Measurements from ENCODE around the gene TNNI3. TPM values are rescaled to one million over a fixed set of nuclear protein-coding genes. Genes with fewer than 3 reads are reported as not detected.
A peak's percentile ranks its signal among the peaks of the same experiment; 100 is the strongest.

TNNI3 gene
- total RNA-seq, 1 donor: not detected

DNA sequence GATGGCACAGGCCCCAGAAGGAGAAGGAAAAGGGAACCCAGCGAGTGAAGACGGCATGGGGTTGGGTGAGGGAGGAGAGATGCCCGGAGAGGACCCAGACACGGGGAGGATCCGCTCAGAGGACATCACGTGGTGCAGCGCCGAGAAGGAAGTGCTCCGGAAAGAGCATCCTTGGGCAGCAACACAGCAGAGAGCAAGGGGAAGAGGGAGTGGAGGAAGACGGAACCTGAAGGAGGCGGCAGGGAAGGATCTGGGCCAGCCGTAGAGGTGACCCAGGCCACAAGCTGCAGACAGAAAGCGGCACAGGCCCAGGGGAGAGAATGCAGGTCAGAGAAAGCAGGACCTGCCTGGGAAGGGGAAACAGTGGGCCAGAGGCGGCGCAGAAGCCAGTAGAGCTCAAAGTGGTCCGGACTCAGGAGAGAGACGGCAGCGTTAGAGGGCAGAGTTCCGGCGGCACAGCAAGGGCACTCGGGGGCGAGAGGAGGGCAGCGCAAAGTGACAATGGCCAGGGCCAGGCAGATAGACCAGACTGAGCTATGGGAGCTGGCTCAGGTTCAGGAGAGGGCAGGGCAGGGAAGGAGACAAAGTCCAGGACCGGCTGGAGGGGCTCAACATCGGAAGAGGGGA lies 41.2 kb downstream of the TNNI3 start:
- H3K27me3 ChIP-seq (ENCODE audit: insufficient read depth, low read length): no peaks in the 10 kb centered on the region
- no peaks in the 10 kb centered on the region for H3K9me3 ChIP-seq (ENCODE audit: low read depth, low read length)
- H4K20me1 ChIP-seq (ENCODE audit: insufficient read depth, low read length): peaks cover 51% of the 10 kb centered on the region
- H3K4me2 ChIP-seq (ENCODE audit: insufficient read depth, low read length): peak overlapping the region; percentile 97
- peaks cover 4% of the 10 kb centered on the region for H3K36me3 ChIP-seq (ENCODE audit: insufficient read depth, low read length)
- H2AFZ ChIP-seq (ENCODE audit: low read length): peak overlapping the region; percentile 75
- peak overlapping the region; percentile 94 for H3K4me3 ChIP-seq (ENCODE audit: insufficient read depth, low read length)
- peaks cover 58% of the 10 kb centered on the region for H3K79me2 ChIP-seq (ENCODE audit: insufficient read depth, low read length)
- TF ChIP-seq, protein P1, sequence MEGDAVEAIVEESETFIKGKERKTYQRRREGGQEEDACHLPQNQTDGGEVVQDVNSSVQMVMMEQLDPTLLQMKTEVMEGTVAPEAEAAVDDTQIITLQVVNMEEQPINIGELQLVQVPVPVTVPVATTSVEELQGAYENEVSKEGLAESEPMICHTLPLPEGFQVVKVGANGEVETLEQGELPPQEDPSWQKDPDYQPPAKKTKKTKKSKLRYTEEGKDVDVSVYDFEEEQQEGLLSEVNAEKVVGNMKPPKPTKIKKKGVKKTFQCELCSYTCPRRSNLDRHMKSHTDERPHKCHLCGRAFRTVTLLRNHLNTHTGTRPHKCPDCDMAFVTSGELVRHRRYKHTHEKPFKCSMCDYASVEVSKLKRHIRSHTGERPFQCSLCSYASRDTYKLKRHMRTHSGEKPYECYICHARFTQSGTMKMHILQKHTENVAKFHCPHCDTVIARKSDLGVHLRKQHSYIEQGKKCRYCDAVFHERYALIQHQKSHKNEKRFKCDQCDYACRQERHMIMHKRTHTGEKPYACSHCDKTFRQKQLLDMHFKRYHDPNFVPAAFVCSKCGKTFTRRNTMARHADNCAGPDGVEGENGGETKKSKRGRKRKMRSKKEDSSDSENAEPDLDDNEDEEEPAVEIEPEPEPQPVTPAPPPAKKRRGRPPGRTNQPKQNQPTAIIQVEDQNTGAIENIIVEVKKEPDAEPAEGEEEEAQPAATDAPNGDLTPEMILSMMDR (IDR thresholded peaks at IDR 0.05; ENCODE audit: extremely low read depth, low read depth, low read length): no peak
- H3K4me1 ChIP-seq (ENCODE audit: insufficient read depth, low read length): peaks cover 14% of the 10 kb centered on the region
- peak; percentile 98 for DNase-seq (ENCODE audit: insufficient read length, low spot score, missing footprints)
- H3K27ac ChIP-seq (ENCODE audit: low read depth, low read length): peak overlapping the region; percentile 77

DNA sequence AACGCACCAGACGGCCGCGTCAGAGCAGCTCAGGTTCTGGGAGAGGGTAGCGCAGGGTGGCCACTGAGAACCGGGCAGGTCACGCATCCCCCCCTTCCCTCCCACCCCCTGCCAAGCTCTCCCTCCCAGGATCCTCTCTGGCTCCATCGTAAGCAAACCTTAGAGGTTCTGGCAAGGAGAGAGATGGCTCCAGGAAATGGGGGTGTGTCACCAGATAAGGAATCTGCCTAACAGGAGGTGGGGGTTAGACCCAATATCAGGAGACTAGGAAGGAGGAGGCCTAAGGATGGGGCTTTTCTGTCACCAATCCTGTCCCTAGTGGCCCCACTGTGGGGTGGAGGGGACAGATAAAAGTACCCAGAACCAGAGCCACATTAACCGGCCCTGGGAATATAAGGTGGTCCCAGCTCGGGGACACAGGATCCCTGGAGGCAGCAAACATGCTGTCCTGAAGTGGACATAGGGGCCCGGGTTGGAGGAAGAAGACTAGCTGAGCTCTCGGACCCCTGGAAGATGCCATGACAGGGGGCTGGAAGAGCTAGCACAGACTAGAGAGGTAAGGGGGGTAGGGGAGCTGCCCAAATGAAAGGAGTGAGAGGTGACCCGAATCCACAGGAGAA lies 42.0 kb downstream of the TNNI3 start:
- H3K9me3 ChIP-seq (ENCODE audit: low read depth, low read length): no peaks in the 10 kb centered on the region
- H3K79me2 ChIP-seq (ENCODE audit: insufficient read depth, low read length): peaks cover 61% of the 10 kb centered on the region
- H3K4me1 ChIP-seq (ENCODE audit: insufficient read depth, low read length): peaks cover 14% of the 10 kb centered on the region
- TF ChIP-seq, protein P1 (IDR thresholded peaks at IDR 0.05; ENCODE audit: extremely low read depth, low read depth, low read length): no peak
- peak; percentile 91 for DNase-seq (ENCODE audit: insufficient read length, low spot score, missing footprints)
- peak overlapping the region; percentile 75 for H2AFZ ChIP-seq (ENCODE audit: low read length)
- peaks cover 52% of the 10 kb centered on the region for H4K20me1 ChIP-seq (ENCODE audit: insufficient read depth, low read length)
- H3K27me3 ChIP-seq (ENCODE audit: insufficient read depth, low read length): no peaks in the 10 kb centered on the region
- peak overlapping the region; percentile 94 for H3K4me3 ChIP-seq (ENCODE audit: insufficient read depth, low read length)
- H3K36me3 ChIP-seq (ENCODE audit: insufficient read depth, low read length): peaks cover 4% of the 10 kb centered on the region
- H3K4me2 ChIP-seq (ENCODE audit: insufficient read depth, low read length): peak overlapping the region; percentile 97
- peak overlapping the region; percentile 77 for H3K27ac ChIP-seq (ENCODE audit: low read depth, low read length)

DNA sequence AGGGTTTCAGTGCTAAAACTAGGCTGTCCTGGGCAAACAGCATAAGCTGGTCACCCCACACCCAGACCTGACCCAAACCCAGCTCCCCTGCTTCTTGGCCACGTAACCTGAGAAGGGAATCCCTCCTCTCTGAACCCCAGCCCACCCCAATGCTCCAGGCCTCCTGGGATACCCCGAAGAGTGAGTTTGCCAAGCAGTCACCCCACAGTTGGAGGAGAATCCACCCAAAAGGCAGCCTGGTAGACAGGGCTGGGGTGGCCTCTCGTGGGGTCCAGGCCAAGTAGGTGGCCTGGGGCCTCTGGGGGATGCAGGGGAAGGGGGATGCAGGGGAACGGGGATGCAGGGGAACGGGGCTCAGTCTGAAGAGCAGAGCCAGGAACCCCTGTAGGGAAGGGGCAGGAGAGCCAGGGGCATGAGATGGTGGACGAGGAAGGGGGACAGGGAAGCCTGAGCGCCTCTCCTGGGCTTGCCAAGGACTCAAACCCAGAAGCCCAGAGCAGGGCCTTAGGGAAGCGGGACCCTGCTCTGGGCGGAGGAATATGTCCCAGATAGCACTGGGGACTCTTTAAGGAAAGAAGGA lies 42.9 kb downstream of the TNNI3 start:
- DNase-seq (ENCODE audit: insufficient read length, low spot score, missing footprints): peak; percentile 82
- peaks cover 52% of the 10 kb centered on the region for H4K20me1 ChIP-seq (ENCODE audit: insufficient read depth, low read length)
- no peak overlapping the region for H3K4me2 ChIP-seq (ENCODE audit: insufficient read depth, low read length)
- H3K4me1 ChIP-seq (ENCODE audit: insufficient read depth, low read length): peaks cover 14% of the 10 kb centered on the region
- no peak overlapping the region for H2AFZ ChIP-seq (ENCODE audit: low read length)
- peaks cover 8% of the 10 kb centered on the region for H3K36me3 ChIP-seq (ENCODE audit: insufficient read depth, low read length)
- H3K9me3 ChIP-seq (ENCODE audit: low read depth, low read length): no peaks in the 10 kb centered on the region
- no peak overlapping the region for H3K4me3 ChIP-seq (ENCODE audit: insufficient read depth, low read length)
- no peaks in the 10 kb centered on the region for H3K27me3 ChIP-seq (ENCODE audit: insufficient read depth, low read length)
- peaks cover 67% of the 10 kb centered on the region for H3K79me2 ChIP-seq (ENCODE audit: insufficient read depth, low read length)
- TF ChIP-seq, protein P1 (IDR thresholded peaks at IDR 0.05; ENCODE audit: extremely low read depth, low read depth, low read length): no peak
- H3K27ac ChIP-seq (ENCODE audit: low read depth, low read length): peak overlapping the region; percentile 51

DNA sequence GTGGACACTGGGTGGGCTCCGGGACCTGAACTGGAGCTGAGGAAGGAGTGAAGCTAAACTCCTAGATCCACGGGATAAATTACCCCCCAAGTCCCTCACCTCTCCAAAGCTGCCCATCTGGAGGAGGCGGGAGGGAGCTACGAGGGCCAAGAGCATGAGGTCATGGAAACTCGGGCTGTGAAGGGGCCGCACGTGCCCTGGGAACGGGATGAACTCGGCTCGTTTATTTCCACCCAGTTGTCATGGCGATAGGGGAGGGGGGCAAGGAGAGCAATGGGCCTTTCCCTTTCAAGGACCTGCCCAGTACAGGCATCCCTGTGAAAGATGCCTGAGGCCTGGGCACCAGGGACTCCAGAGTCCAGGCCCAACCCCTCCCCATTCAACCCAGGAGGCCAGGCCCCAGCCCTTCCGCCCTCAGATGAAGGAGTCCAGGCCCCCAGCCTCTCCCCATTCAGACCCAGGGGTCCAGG lies 43.9 kb downstream of the TNNI3 start:
- no peak overlapping the region for H3K4me2 ChIP-seq (ENCODE audit: insufficient read depth, low read length)
- TF ChIP-seq, protein P1 (IDR thresholded peaks at IDR 0.05; ENCODE audit: extremely low read depth, low read depth, low read length): no peak
- H3K4me1 ChIP-seq (ENCODE audit: insufficient read depth, low read length): peaks cover 13% of the 10 kb centered on the region
- peaks cover 77% of the 10 kb centered on the region for H3K79me2 ChIP-seq (ENCODE audit: insufficient read depth, low read length)
- no peaks in the 10 kb centered on the region for H3K27me3 ChIP-seq (ENCODE audit: insufficient read depth, low read length)
- H3K9me3 ChIP-seq (ENCODE audit: low read depth, low read length): no peaks in the 10 kb centered on the region
- peak; percentile 98 for DNase-seq (ENCODE audit: insufficient read length, low spot score, missing footprints)
- peaks cover 15% of the 10 kb centered on the region for H3K36me3 ChIP-seq (ENCODE audit: insufficient read depth, low read length)
- no peak overlapping the region for H3K4me3 ChIP-seq (ENCODE audit: insufficient read depth, low read length)
- H3K27ac ChIP-seq (ENCODE audit: low read depth, low read length): peak overlapping the region; percentile 77
- H2AFZ ChIP-seq (ENCODE audit: low read length): no peak overlapping the region
- peaks cover 52% of the 10 kb centered on the region for H4K20me1 ChIP-seq (ENCODE audit: insufficient read depth, low read length)
